ENCODE measurements around the gene ASCL4. TPM values are rescaled to one million over a fixed set of nuclear protein-coding genes. Genes with fewer than 3 reads are reported as not detected.

ASCL4 gene
- total RNA-seq (2022; extraction: Qiagen RNA extraction; ENCODE audit: low read depth), result not detected in 5 replicates

DNA sequence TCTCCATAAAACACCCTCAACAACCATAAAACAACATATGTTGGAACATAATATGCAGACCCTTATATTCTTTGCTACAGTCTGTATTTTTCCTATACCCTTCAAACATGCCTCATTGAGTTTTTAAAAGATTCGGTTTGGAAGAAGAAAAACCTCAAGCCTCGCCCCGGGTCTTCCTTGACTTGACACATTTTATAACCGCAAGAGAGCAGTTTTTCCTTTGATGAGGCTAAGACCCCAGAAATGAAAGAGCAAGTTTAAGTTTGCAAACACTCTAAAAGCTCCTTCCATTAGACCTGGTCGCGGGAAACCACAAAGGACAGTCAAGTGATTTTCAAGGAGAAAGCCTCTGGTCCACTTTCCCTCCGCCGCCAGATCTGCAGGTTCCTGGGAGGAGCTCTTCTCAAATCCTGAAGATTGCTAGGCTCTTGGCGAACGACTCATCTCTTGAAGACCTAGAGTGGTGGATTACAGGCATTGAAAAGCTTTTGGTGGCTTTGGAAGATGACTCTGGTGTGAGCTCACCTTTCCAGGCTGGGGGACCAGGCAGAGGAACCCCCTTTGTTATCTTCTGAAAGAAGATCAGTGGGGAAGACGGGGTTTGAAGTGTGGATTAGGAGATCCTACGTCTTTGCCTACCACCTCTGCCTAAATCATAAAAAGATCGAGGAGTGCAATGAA lies at the start of gene ASCL4:
Gene ASCL4 (plus strand): TSS at position 356 of the 681 bp plus-strand sequence. CDS start 515 bp downstream, outside the sequence.

DNA sequence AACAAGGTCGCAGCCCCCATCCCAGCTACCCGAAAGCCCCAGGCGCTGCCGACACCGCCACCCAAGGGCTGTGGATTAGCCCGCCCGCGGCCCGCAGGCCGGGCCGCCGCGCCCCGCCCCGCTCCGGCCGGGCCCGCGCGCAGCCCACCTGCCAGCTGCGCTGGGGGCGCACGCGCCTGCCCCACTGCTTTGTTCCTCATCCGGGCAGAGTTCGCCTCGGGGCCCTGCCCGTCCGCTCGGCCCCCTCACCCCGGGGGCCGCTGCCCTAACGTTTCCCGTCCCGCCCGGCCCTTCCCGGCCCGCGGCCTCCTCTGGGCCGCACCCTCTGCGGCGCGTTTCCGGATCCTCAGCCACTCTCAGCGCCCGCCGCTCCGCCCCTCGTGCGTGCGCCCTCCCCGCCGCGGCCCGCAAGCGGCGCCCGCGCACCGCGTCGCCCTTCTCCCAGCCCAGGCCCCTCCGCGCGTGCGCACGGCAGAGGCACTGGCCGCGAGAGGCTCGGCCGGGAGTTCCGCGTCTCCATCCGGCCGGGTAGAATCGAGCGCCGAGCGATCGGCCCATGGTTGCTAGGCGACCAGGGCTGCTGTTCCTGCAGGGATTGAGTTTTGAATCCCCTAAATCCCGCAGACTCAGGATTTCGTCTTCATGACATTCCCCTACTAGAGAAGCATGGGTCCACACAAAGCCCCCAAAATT lies 13.5 kb upstream of the ASCL4 start, which contains the start of gene PRDM4:
Gene PRDM4 (minus strand): TSS at position 329 of the 693 bp plus-strand sequence. CDS start 622 bp downstream, outside the sequence.

Other genes with a start within 250 kb of the ASCL4 start
- gene PWP1, start 88.9 kb upstream of the ASCL4 start, total RNA-seq (2022; extraction: Qiagen RNA extraction; ENCODE audit: low read depth), result 88.9 to 99.2 TPM (median 94.5 TPM) in 5 replicates
- gene PRDM4, start 13.6 kb upstream of the ASCL4 start, total RNA-seq (2022; extraction: Qiagen RNA extraction; ENCODE audit: low read depth), result 19.2 to 21.8 TPM (median 20.6 TPM) in 5 replicates